ENCODE data around the gene DOCK3. TPM values are rescaled to one million over a fixed set of nuclear protein-coding genes. Genes with fewer than 3 reads are reported as not detected.
"Not testable (repeated sequence)": the region's sequence is repeated elsewhere in the genome, so short reads cannot be mapped to it uniquely, and the experiment has no call there.

DOCK3 gene
- polyA plus RNA-seq, 2 donors: 0.93 to 2.8 TPM

DNA sequence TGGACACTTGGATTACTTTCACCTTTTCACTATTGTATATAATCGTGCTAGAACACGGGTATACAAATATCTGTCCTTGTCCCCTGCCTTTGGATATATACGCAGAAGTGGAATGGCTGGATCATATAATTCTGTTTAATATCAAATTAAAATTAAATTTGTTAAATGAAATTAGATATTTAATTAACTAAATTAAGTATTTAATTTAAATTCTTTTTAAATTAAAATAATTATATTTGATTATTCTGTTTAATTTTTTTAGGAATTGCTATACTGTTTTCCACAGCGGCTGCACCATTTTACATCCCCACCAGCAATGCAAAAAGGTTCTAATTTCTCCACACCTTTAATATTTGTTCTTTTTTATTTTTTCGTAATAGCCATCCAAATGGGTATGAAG, 84.3 kb downstream of the DOCK3 start:
- H3K27me3 ChIP-seq (ENCODE audit: control insufficient read depth in 1 of 2, insufficient read depth in 2 of 2, low read length in 2 of 2): no peaks in the 10 kb centered on the region
- H3K4me3 ChIP-seq (ENCODE audit: low read depth in 1 of 2, low read length in 2 of 2): no peak overlapping the region
- no peaks in the 10 kb centered on the region for H3K4me1 ChIP-seq (ENCODE audit: control insufficient read depth in 2 of 2, insufficient read depth in 2 of 2, low read length in 1 of 2)
- WGBS, 2 donors: 90 to 92% methylated on average over 5 of the region's 5 CpGs
- H3K9me3 ChIP-seq (ENCODE audit: control insufficient read depth in 2 of 2, insufficient read depth in 1 of 2, low read depth in 1 of 2, low read length in 1 of 2): no peaks in the 10 kb centered on the region
- H3K36me3 ChIP-seq (ENCODE audit: control insufficient read depth in 2 of 2, insufficient read depth in 2 of 2, low read length in 1 of 2): no peaks in the 10 kb centered on the region
- no peak overlapping the region for H3K27ac ChIP-seq (ENCODE audit: low read depth in 2 of 2, low read length in 1 of 2)

- Histone ChIP-seq H3K9me3 (ENCODE audit: control insufficient read depth in 2 of 2, insufficient read depth in 1 of 2, low read depth in 1 of 2, low read length in 1 of 2) (no peaks in the 10 kb centered on the region), H3K36me3 (ENCODE audit: control insufficient read depth in 2 of 2, insufficient read depth in 2 of 2, low read length in 1 of 2) (no peaks in the 10 kb centered on the region), H3K4me1 (ENCODE audit: control insufficient read depth in 2 of 2, insufficient read depth in 2 of 2, low read length in 1 of 2) (no peaks in the 10 kb centered on the region), H3K27me3 (ENCODE audit: control insufficient read depth in 1 of 2, insufficient read depth in 2 of 2, low read length in 2 of 2) (no peaks in the 10 kb centered on the region), H3K27ac (ENCODE audit: low read depth in 2 of 2, low read length in 1 of 2) (no peak overlapping the region), H3K4me3 (ENCODE audit: low read depth in 1 of 2, low read length in 2 of 2) (no peak overlapping the region)
- 67 to 74% methylated on average over 1 of the region's 1 CpG for WGBS, 2 donors
Observed at GRCh38 chr3:50777680-50778079, 103.0 kb downstream of the DOCK3 start.

- 91 to 94% methylated on average over 3 of the region's 3 CpGs for WGBS, 2 donors
- not testable (repeated sequence) for H3K27ac ChIP-seq (ENCODE audit: low read depth in 2 of 2, low read length in 1 of 2); H3K36me3 ChIP-seq (ENCODE audit: control insufficient read depth in 2 of 2, insufficient read depth in 2 of 2, low read length in 1 of 2); H3K9me3 ChIP-seq (ENCODE audit: control insufficient read depth in 2 of 2, insufficient read depth in 1 of 2, low read depth in 1 of 2, low read length in 1 of 2); H3K27me3 ChIP-seq (ENCODE audit: control insufficient read depth in 1 of 2, insufficient read depth in 2 of 2, low read length in 2 of 2); H3K4me3 ChIP-seq (ENCODE audit: low read depth in 1 of 2, low read length in 2 of 2); H3K4me1 ChIP-seq (ENCODE audit: control insufficient read depth in 2 of 2, insufficient read depth in 2 of 2, low read length in 1 of 2)
Observed at GRCh38 chr3:50781766-50782165, 107.0 kb downstream of the DOCK3 start.

GRCh38 chr3:50786631-50787030, 111.9 kb downstream of the DOCK3 start:
- H3K4me3 ChIP-seq (ENCODE audit: low read depth in 1 of 2, low read length in 2 of 2): no peak overlapping the region
- no peak overlapping the region for H3K27ac ChIP-seq (ENCODE audit: low read depth in 2 of 2, low read length in 1 of 2)
- H3K27me3 ChIP-seq (ENCODE audit: control insufficient read depth in 1 of 2, insufficient read depth in 2 of 2, low read length in 2 of 2): no peaks in the 10 kb centered on the region
- H3K4me1 ChIP-seq (ENCODE audit: control insufficient read depth in 2 of 2, insufficient read depth in 2 of 2, low read length in 1 of 2): no peaks in the 10 kb centered on the region
- 79 to 88% methylated on average over 5 of the region's 5 CpGs for WGBS, 2 donors
- H3K36me3 ChIP-seq (ENCODE audit: control insufficient read depth in 2 of 2, insufficient read depth in 2 of 2, low read length in 1 of 2): no peaks in the 10 kb centered on the region
- H3K9me3 ChIP-seq (ENCODE audit: control insufficient read depth in 2 of 2, insufficient read depth in 1 of 2, low read depth in 1 of 2, low read length in 1 of 2): no peaks in the 10 kb centered on the region

DNA sequence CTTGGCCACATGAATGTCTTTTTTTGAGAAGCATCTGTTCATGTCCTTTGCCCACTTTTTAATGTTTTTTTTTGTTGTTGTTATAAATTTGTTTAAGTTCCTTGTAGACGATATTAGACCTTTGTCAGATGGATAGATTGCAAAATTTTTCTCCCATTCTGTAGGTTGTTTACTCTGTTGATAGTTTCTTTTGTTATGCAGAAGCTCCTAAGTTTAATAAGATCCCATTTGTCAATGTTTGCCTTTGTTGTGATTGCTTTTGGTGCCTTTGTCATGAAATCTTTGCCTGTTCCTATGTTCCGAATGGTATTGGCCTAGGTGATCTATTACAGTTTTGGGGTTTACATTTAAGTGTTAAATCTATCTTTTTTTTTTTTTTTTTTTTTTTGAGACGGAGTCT, 116.2 kb downstream of the DOCK3 start:
- H3K36me3 ChIP-seq (ENCODE audit: control insufficient read depth in 2 of 2, insufficient read depth in 2 of 2, low read length in 1 of 2); H3K27ac ChIP-seq (ENCODE audit: low read depth in 2 of 2, low read length in 1 of 2); H3K9me3 ChIP-seq (ENCODE audit: control insufficient read depth in 2 of 2, insufficient read depth in 1 of 2, low read depth in 1 of 2, low read length in 1 of 2); H3K4me1 ChIP-seq (ENCODE audit: control insufficient read depth in 2 of 2, insufficient read depth in 2 of 2, low read length in 1 of 2); H3K27me3 ChIP-seq (ENCODE audit: control insufficient read depth in 1 of 2, insufficient read depth in 2 of 2, low read length in 2 of 2); H3K4me3 ChIP-seq (ENCODE audit: low read depth in 1 of 2, low read length in 2 of 2): not testable (repeated sequence)
- 76 to 80% methylated on average over 2 to 3 of the region's 3 CpGs for WGBS, 2 donors

DNA sequence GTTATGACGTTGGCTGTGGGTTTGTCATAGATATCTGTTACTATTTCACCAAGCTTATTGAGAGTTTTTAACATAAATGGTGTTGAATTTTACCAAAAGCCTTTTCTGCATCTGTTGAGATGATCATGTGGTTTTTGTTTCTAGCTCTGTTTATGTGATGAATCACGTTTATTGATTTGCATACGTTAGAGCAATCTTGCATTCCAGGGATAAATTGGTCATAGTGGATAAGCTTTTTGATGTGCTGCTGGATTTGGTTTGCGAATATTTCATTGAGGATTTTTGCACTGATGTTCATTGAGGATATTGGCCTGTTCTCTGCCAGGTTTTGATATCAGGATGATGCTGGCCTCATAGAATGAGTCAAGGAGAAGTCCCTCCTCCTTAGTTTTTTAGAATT, 117.8 kb downstream of the DOCK3 start:
- H3K27ac ChIP-seq (ENCODE audit: low read depth in 2 of 2, low read length in 1 of 2): no peak overlapping the region
- H3K9me3 ChIP-seq (ENCODE audit: control insufficient read depth in 2 of 2, insufficient read depth in 1 of 2, low read depth in 1 of 2, low read length in 1 of 2): no peaks in the 10 kb centered on the region

DNA sequence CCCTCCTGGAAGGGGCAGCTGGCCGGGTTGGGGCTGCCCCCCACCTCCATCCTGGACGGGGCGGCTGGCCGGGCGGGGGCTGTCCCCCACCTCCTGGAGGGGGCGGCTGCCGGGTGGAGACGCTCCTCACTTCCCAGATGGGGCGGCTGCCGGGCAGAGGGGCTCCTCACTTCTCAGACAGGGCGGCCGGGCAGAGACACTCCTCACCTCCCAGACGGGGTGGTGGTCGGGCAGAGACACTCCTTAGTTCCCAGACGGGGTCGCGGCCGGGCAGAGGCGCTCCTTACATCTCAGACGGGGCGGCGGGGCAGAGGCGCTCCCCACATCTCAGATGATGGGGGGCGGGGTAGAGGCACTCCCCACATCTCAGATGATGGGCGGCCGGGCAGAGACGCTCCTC, 129.1 kb downstream of the DOCK3 start:
- H3K9me3 ChIP-seq (ENCODE audit: control insufficient read depth in 2 of 2, insufficient read depth in 1 of 2, low read depth in 1 of 2, low read length in 1 of 2); H3K27me3 ChIP-seq (ENCODE audit: control insufficient read depth in 1 of 2, insufficient read depth in 2 of 2, low read length in 2 of 2); H3K36me3 ChIP-seq (ENCODE audit: control insufficient read depth in 2 of 2, insufficient read depth in 2 of 2, low read length in 1 of 2); H3K27ac ChIP-seq (ENCODE audit: low read depth in 2 of 2, low read length in 1 of 2); H3K4me3 ChIP-seq (ENCODE audit: low read depth in 1 of 2, low read length in 2 of 2): not testable (repeated sequence)
- peaks cover 3 to 12% of the 10 kb centered on the region in 2 donors for H3K4me1 ChIP-seq (ENCODE audit: control insufficient read depth in 2 of 2, insufficient read depth in 2 of 2, low read length in 1 of 2)
- WGBS, 2 donors: 96% methylated on average over 17 to 27 of the region's 27 CpGs

More for the DNA sequence above, 117.8 kb downstream of the DOCK3 start:
- Histone ChIP-seq H3K36me3 (ENCODE audit: control insufficient read depth in 2 of 2, insufficient read depth in 2 of 2, low read length in 1 of 2) (no peaks in the 10 kb centered on the region), H3K4me3 (ENCODE audit: low read depth in 1 of 2, low read length in 2 of 2) (no peak overlapping the region), H3K27me3 (ENCODE audit: control insufficient read depth in 1 of 2, insufficient read depth in 2 of 2, low read length in 2 of 2) (no peaks in the 10 kb centered on the region), H3K4me1 (ENCODE audit: control insufficient read depth in 2 of 2, insufficient read depth in 2 of 2, low read length in 1 of 2) (no peaks in the 10 kb centered on the region)
- WGBS, 2 donors: 71 to 83% methylated on average over 4 of the region's 4 CpGs

- H3K27me3 ChIP-seq (ENCODE audit: control insufficient read depth in 1 of 2, insufficient read depth in 2 of 2, low read length in 2 of 2); H3K9me3 ChIP-seq (ENCODE audit: control insufficient read depth in 2 of 2, insufficient read depth in 1 of 2, low read depth in 1 of 2, low read length in 1 of 2): not testable (repeated sequence)
- WGBS, 2 donors: 95 to 96% methylated on average over 20 of the region's 20 CpGs
Observed at GRCh38 chr3:50804376-50804775, 129.6 kb downstream of the DOCK3 start.

DNA sequence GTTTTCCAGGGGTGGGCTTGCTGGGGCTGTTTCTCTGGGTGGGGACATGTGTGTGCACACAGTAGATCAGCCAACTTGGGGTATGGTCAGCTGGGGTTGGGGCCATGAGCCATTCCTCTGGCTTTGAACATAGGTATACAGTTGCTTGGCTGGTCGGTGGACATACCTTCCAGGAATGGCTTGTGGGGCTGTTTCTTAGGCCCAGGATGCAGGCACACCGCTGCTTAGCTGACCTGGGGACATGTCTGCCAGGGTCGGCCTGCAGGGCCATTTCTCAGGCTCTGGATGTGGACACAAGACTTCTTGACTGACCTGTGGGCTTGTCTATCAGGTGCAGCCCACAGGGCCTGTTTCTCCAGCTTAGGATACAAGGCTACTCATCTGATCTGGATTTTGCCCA, 130.6 kb downstream of the DOCK3 start:
- H3K9me3 ChIP-seq (ENCODE audit: control insufficient read depth in 2 of 2, insufficient read depth in 1 of 2, low read depth in 1 of 2, low read length in 1 of 2): peaks cover 0 to 2% of the 10 kb centered on the region in 2 donors
- no peak overlapping the region for H3K27ac ChIP-seq (ENCODE audit: low read depth in 2 of 2, low read length in 1 of 2)
- H3K4me1 ChIP-seq (ENCODE audit: control insufficient read depth in 2 of 2, insufficient read depth in 2 of 2, low read length in 1 of 2): peaks cover 3 to 12% of the 10 kb centered on the region in 2 donors
- no peak overlapping the region for H3K4me3 ChIP-seq (ENCODE audit: low read depth in 1 of 2, low read length in 2 of 2)
- no peaks in the 10 kb centered on the region for H3K36me3 ChIP-seq (ENCODE audit: control insufficient read depth in 2 of 2, insufficient read depth in 2 of 2, low read length in 1 of 2)
- H3K27me3 ChIP-seq (ENCODE audit: control insufficient read depth in 1 of 2, insufficient read depth in 2 of 2, low read length in 2 of 2): no peaks in the 10 kb centered on the region
- 73 to 88% methylated on average over 3 of the region's 3 CpGs for WGBS, 2 donors

More at GRCh38 chr3:50804376-50804775, 129.6 kb downstream of the DOCK3 start:
- peaks cover 3 to 12% of the 10 kb centered on the region in 2 donors for H3K4me1 ChIP-seq (ENCODE audit: control insufficient read depth in 2 of 2, insufficient read depth in 2 of 2, low read length in 1 of 2)
- H3K36me3 ChIP-seq (ENCODE audit: control insufficient read depth in 2 of 2, insufficient read depth in 2 of 2, low read length in 1 of 2); H3K4me3 ChIP-seq (ENCODE audit: low read depth in 1 of 2, low read length in 2 of 2); H3K27ac ChIP-seq (ENCODE audit: low read depth in 2 of 2, low read length in 1 of 2): not testable (repeated sequence)

DNA sequence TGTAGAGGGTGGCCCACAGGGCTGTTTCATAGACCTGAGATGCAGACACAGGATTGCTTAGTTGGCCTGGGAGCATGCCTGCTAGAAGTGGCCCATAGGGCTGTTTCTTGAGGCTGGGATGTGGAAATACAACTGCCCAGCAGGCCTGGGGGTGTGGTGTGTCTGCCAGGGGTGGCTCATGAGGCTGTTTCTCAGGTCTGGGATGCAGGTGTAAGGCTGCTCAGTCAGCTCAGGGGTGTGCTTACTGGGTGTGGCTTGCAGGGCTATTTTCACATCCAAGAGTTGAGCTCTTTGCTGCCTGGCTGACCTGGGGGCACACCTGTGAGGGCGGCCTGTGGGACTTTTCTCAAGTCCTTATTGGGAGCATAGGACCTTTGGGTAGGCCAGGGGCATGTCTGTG, 131.3 kb downstream of the DOCK3 start:
- Histone ChIP-seq H3K27me3 (ENCODE audit: control insufficient read depth in 1 of 2, insufficient read depth in 2 of 2, low read length in 2 of 2) (no peaks in the 10 kb centered on the region), H3K4me1 (ENCODE audit: control insufficient read depth in 2 of 2, insufficient read depth in 2 of 2, low read length in 1 of 2) (peaks cover 3 to 12% of the 10 kb centered on the region in 2 donors), H3K4me3 (ENCODE audit: low read depth in 1 of 2, low read length in 2 of 2) (no peak overlapping the region), H3K36me3 (ENCODE audit: control insufficient read depth in 2 of 2, insufficient read depth in 2 of 2, low read length in 1 of 2) (no peaks in the 10 kb centered on the region), H3K27ac (ENCODE audit: low read depth in 2 of 2, low read length in 1 of 2) (peak overlapping the region; percentile 53 to 77), H3K9me3 (ENCODE audit: control insufficient read depth in 2 of 2, insufficient read depth in 1 of 2, low read depth in 1 of 2, low read length in 1 of 2) (peaks cover 0 to under 1% of the 10 kb centered on the region in 2 donors)
- 80 to 89% methylated on average over 1 of the region's 1 CpG for WGBS, 2 donors

Data from esophagus (tissue), 2 donors.